ENCODE data around the gene GRIA1. TPM values are rescaled to one million over a fixed set of nuclear protein-coding genes. Genes with fewer than 3 reads are reported as not detected.

GRIA1 gene
- total and polyA plus RNA-seq, 2 of the 4 experiments (the other 2 are of a cell fraction), result 0.48 to 1.3 TPM

GRCh38 chr5:153508700-153509099 lies 18.2 kb downstream of the GRIA1 start:
- no TSS peak for BruUV-seq (replicated peaks)
- H3K23ac ChIP-seq (ENCODE audit: low read depth, low read length), result no peak overlapping the region
- no peak overlapping the region for H3K18ac ChIP-seq (ENCODE audit: low read depth, low read length)
- H2BK5ac ChIP-seq (ENCODE audit: low read depth, low read length, poor library complexity, severe bottlenecking), result no peak overlapping the region
- ChIA-PET CTCF (interaction anchor here (1.2 kb wide), 1 partner anchor 363 kb away, joined by 3 read pairs; no protein-coding TSS in a partner anchor), POLR2A (ENCODE audit: unreplicated experiment) (no interaction called here)
- no peaks in the 10 kb centered on the region; the same call in 1 of the 2 replicates for H3K4me1 ChIP-seq (ENCODE audit: control insufficient read depth, insufficient read depth, low read length)
- no peaks in the 10 kb centered on the region for H3K27me3 ChIP-seq (ENCODE audit: control insufficient read depth, insufficient read depth, low read length)
- H4K5ac ChIP-seq (ENCODE audit: low read depth, low read length), result no peak overlapping the region
- no peak overlapping the region for H3K4me2 ChIP-seq (ENCODE audit: low read depth, low read length)
- in situ Hi-C loops (cut with MboI; ENCODE audit: low sequenced_read_pairs) (no loop called here), dilution Hi-C loops (cut with HindIII; ENCODE audit: low sequenced_read_pairs, unreplicated experiment) (no loop called here), intact Hi-C loops (cut with micrococcal nuclease) (no loop called here)
- H2BK15ac ChIP-seq (ENCODE audit: low read depth, low read length), result no peak overlapping the region
- no peak overlapping the region for H2BK20ac ChIP-seq (ENCODE audit: low read depth, low read length)
- H2BK120ac ChIP-seq (ENCODE audit: low read depth, low read length), result no peak overlapping the region
- H3K9me1 ChIP-seq (ENCODE audit: insufficient read depth, low read length), result no peaks in the 10 kb centered on the region
- H3K56ac ChIP-seq (ENCODE audit: extremely low read depth, insufficient read depth, low read length), result no peak overlapping the region
- no peaks in the 10 kb centered on the region for H4K20me1 ChIP-seq (ENCODE audit: insufficient read depth, low read length)
- TF ChIP-seq MAFK (IDR thresholded peaks at IDR 0.05; ENCODE audit: low read depth, low read length) (no peak), MXI1 (IDR thresholded peaks at IDR 0.05; ENCODE audit: borderline replicate concordance, low read depth, low read length) (no peak), POLR2A (IDR thresholded peaks at IDR 0.05; ENCODE audit: low read depth, low read length) (no peak), BHLHE40 (IDR thresholded peaks at IDR 0.05; ENCODE audit: low read depth, low read length) (no peak), FOS (IDR thresholded peaks at IDR 0.05; ENCODE audit: low read depth, low read length) (no peak), MAZ (IDR thresholded peaks at IDR 0.05; ENCODE audit: borderline replicate concordance, low read depth, low read length) (no peak)
- no peak overlapping the region for H3K14ac ChIP-seq (replicated peaks; ENCODE audit: low read depth, low read length)
- no peak overlapping the region for H2AK5ac ChIP-seq (ENCODE audit: low read depth, low read length)
- no peak overlapping the region for H2AK9ac ChIP-seq (replicated peaks; ENCODE audit: low read depth, low read length, poor library complexity)
- H4K91ac ChIP-seq (ENCODE audit: insufficient read depth, low read depth, low read length), result no peak overlapping the region
- H3K27ac ChIP-seq (ENCODE audit: insufficient read depth, low read length), result no peak overlapping the region
- WGBS, 2 experiments (ENCODE audit: extremely low coverage in 2 of 2, insufficient read length in 1 of 2), result no CpG with 5 or more reads among the region's 1 CpG
- H4K8ac ChIP-seq (ENCODE audit: low read depth in 2 of 2, low read length in 2 of 2), result no peak overlapping the region
- no peak overlapping the region for H3K4me3 ChIP-seq (ENCODE audit: insufficient read depth, low read depth, low read length)
- H3K9ac ChIP-seq (ENCODE audit: low read depth, low read length), result no peak overlapping the region
- no peak overlapping the region for H2AFZ ChIP-seq (replicated peaks; ENCODE audit: low read length, poor library complexity)
- H3K9me3 ChIP-seq (ENCODE audit: control insufficient read depth, insufficient read depth, low read length), result peaks cover 2% of the 10 kb centered on the region; the same call in 1 of the 2 replicates
- no peak overlapping the region for H3K4ac ChIP-seq (ENCODE audit: low read depth, low read length)
- ATAC-seq (ENCODE audit: low read depth) (no peak), DNase-seq (no peak)
- H3K79me1 ChIP-seq (ENCODE audit: low read depth in 1 of 2, low read length in 2 of 2), result no peaks in the 10 kb centered on the region
- no peaks in the 10 kb centered on the region for H3K36me3 ChIP-seq (ENCODE audit: control insufficient read depth, insufficient read depth, low read length)
